Suppressor macrophage treated with lipopolysaccharide for 4 hours (primary cell): Measurements from ENCODE around the gene TCHHL1.
"Not testable (repeated sequence)": the region's sequence is repeated elsewhere in the genome, so short reads cannot be mapped to it uniquely, and the experiment has no call there.

Experiments used
- DNase-seq: peaks from one replicate; pipeline ENCODE4 v3.0.0-alpha.2; 2020

TCHHL1 gene

DNA sequence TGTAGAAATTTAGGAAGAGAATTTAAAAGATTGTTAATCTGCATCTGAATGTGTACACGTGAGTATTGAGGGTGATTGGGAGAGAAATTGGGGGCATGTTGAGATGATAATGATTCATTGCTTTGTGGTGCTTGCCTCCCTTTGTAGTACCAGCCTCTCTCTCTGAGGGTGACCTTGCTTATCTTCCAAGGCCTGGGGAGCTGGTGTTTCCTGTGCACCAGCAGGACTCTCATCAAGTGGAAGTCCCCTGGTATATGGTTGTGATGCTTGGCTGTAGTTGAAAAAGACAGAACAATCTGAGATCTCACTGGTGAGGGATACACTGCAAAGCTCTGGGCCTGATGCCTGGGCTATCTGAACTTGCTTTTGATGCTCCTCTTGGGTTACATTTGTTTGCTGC is 4.0 kb downstream of the TCHHL1 start:
- no peak for DNase-seq

DNA sequence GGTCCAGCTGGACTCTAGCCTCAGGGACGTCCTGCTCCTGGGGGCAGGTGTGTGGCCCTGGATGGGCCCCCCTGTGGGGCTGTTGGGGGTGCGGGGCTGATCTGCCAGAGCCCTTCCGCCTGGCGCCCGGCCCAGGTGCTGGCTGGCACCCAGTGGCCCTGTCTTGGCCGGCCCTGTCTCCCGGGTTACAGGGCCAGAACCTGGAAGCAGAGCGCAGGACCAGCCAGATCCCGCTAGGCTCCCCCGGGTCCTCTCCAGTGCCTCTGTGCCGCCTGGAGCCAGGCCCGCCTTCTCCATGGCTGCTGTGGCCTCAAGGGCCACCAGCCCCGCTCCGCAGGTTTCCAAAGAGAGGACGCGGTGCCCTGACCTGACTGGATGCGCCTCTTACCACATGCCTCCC is 7.8 kb downstream of the TCHHL1 start:
- DNase-seq = not testable (repeated sequence)

DNA sequence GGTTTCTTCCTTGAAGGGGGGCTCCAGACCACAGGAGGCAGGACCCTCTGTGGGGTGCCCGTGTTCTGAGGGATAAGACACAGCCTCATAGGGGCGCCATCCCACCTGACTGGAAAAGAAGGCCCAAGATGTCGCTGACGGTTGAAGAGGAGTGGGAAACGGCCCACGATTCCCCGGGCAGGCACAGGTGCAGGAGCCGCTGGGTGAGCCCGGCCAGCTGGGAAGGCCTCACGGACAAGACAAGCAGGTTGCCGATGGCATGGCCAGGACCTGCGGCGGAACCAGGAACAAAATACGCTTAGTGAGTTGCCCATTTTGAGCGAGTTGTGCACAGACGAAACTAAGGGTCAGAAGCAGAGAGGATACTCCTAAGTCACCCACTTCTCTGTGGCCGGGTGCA is 8.4 kb downstream of the TCHHL1 start:
- DNase-seq = not testable (repeated sequence)

DNA sequence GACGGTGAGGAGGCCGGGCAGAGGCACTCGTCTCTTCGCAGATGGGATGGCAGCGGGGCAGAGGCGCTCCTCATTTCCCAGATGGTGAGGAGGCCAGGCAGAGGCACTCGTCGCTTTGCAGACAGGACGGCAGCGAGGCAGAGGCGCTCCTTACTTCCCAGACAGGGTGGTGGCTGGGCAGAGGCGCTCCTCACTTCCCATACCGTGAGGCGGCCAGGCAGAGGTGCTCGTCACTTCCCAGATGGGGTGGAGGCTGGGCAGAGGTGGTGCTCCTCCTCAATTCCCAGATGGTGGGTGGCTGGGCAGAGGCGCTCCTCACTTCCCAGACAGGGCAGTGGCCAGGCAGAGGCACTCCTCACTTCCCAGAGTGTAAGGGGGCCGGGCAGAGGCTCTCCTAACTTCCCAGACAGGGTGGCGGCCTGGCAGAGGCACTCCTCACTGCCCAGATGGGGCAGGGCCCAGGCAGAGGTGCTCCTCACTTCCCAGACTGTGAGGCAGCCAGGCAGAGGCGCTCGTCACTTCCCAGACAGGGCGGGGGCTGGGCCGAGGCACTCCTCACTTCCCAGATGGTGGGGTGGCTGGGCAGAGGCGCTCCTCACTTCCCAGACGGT is 9.9 kb downstream of the TCHHL1 start:
- DNase-seq = no peak

DNA sequence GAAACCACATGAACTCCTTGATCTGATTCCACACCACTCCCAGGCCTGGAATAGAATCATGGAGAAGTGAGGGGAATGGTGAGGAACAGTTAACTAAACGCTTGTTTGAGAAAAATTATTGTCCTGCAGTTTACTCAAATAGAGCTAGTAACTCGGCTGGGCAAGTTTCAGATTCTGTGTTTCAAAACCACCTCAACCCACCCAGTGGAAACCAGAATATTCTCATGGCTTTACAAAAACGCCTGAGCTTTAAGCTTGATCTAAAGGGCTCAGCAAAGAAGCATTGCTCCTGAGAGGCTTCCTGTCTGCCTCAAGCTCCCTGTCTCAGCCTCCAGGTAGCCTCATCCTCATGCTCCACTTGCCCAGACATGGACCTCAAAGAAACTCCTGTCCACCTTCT is 16.6 kb downstream of the TCHHL1 start:
- no peak for DNase-seq

DNA sequence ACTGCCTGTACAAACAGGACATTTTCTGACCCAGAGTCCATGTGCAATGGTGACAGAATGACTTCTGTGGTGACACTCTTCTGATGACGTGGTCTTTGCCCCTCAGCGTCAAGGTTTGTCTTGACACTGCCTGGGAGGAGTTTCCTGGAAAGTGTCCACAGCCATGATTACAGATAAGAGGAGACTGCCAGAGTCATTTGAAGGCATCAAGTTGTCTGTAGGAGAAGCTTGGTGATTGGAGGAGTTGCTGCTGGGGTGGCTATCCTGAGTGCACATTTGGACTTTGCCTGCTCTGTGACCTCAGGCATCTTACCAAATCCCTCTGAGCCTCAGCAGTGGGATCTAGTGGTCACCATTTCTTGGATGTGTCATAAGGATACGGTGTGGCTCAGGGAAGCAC is 17.7 kb downstream of the TCHHL1 start:
- no peak for DNase-seq

DNA sequence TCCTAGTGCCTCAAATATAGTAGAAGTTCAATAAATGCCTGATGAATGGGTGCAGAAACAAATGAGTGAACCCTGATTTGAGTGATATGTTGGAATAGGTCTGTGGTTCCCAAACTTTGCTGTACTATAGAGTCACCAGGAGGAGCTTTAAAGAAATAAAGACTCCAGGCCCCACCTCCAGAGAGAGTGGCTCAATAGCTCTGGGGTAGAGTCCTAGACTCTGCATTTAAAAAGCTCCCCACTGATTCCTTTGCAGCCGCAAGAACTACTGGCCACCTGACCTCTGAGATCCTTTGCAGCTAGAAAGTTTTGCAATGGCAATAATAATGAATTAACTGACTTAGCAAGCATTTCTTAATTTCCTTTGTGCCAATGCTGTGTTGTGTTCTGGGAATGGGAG is 20.9 kb downstream of the TCHHL1 start:
- no peak for DNase-seq

DNA sequence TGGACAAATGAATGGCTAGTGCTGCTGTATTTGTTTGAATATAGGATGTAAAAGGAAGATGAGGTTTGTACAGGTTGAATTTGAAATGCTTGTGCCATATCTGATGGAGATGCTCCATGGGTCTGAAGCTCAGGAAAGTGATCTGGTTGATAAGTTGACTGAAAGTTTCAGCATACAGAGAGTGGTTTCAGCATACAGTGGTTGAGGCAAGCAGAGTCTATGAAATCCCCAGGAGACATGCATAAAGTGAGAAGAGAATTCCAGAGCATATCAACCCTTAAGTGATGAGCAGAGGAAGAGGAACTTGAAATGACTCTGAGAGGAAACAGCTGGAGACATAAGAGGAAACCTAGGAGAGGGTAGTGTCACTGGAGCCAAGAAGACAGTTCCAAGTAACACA is 21.7 kb downstream of the TCHHL1 start:
- DNase-seq = no peak

DNA sequence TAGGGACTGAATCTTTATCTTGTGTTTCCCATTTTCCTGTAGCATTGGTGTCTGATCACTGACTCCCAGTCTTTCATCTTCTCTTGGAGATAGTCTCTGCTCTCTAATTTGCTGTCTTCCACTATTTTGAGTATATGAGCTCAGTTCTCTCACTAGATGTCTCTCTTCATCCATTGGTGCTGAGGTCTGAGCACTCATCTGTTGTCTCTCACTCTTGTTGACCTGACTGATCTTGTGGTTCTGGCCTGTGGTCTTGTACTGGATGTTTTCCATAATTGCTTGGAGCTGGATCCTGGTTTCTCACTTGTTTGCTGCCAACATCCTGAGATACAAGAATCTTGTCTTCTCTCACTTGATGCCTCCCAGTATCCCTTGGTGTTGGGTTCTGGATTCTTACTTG is 26.9 kb downstream of the TCHHL1 start:
- no peak for DNase-seq

DNA sequence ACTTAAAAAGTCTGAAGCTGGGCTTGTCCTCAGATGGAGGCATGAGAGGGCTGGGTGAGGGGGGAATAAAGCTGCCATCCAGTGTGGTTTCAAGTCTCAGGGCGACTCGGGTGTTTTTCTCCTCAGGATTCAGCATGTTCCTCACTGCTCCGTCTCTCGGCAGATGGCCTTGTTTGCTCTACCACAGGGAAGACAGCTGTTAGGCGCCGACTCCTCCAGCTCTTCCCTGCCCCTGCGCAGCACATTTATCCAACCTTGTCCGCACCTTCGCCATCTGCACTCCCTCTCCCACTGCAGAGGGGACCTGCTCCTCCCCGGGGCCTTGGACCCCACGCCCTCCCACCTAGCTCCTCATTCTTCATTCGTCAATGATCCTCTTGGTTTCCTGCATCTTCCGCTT is 35.5 kb downstream of the TCHHL1 start:
- DNase-seq = no peak

DNA sequence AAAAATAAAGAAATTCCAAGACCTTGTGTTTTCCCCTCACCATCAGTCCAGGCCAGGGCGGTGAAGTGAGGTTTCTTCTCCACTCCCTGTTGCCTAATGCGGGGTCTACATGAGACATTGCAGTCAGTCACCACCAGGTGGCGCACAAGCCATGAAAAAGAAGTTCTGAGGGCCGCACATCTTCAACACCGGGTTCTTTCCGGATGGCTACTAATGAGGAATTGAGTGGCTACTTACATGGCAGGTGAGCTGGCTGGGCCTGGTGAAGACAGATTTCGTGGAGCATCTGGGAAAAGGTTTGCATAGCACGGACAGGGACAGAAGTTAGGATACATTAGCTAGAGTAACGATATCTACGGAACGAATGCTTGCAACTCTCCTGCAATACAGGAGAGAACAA is 36.3 kb downstream of the TCHHL1 start:
- DNase-seq = peak; percentile 92

DNA sequence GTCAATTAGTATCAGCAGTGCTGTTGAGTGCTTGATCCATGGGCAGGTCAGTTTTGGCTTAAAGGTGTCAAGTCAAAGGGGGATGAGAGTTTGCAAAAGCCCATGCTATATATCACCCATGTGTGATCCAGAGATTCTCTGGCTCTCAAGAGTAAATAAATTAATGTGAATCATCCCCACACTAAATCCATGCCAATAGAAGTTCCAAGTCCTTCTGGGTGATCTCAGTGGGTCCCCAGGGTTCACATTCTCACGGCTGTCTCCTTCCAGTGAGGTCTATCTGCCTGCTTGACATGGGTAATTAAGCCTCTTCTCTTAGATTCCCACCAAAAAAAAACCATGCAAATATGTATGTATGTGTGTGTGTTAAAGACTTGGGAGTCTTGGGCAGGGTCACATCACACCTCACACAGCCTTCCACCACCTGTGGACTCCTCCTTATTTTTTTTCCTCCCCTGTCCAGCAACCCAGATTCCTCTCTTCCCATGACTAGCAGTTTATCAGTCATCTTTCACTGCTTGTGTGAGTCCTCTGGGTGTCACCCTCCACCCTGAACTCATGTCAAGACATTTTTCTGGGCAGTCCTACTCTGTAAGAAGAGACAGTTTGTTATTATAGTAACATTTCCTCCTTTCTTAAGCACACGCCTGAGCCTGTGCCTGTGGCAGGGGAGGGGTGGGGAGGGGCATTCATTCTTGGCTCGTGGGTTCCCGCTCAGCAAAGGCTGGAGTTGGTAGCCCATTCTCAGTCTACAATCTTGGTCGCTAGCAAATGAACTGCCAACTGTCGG is 37.8 kb downstream of the TCHHL1 start:
- DNase-seq = peak; percentile 38

DNA sequence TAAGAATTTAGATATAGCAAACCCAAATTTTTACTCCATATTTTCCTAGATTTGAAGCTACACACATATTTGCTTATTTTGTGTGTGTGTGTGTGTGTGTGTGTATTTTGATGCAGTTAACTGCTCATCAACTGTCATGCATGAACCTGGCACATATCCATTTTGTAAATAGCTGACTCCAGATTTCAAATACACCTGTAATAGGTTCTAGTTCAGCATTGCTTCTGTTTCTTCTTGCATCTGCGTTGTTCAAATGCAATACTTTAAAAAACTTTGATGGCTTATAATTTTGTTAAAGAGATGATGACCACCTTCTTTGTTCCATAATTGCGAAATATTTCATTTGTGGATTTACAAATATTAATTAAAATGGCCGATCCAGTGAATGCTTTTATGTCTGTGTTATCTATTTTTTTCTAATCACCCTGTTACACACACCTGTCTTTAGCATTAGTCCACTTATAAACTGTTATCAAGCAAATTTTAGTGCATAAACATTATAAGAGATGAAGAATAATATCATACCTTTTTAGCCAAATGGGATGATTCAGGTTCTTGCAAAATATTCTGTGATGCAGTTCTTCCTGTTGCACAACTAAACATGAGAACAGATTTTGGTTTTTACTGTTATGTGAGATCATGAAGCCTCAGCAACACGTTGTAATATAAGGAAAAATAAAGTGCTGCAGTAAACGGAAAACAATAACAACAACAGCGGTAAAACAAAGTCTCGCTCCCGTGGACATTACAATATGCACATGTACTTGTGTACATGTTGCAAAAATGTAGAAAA is 39.4 kb downstream of the TCHHL1 start:
- peak; percentile 86 for DNase-seq

DNA sequence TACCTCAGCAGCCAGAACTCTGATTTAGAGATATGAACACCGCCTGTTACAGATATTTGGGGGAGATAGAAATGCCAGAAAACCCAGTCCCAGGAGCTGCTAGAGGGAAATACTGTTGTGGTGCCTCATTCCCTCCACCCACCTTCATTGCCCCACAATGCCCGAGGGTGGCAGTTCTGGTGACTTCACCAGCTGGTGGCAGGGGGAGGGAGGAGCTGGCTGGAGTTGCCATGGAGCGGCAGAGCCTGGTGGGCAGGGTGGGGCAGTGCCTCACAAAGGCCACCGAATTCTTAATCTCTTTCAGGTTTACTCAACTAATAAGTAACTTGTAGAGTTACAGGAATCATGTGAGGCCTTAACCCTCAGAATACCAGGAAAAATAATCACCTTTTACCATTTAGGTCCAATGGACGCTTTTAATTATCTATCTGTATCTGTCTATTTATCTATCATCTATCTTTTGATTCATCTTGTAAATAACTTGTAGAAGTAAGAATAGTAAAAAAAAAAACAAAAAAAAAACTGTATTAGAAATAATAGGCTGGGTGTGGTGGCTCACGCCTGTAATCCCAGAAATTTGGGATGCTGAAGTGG is 40.4 kb downstream of the TCHHL1 start:
- DNase-seq = peak; percentile 93

DNA sequence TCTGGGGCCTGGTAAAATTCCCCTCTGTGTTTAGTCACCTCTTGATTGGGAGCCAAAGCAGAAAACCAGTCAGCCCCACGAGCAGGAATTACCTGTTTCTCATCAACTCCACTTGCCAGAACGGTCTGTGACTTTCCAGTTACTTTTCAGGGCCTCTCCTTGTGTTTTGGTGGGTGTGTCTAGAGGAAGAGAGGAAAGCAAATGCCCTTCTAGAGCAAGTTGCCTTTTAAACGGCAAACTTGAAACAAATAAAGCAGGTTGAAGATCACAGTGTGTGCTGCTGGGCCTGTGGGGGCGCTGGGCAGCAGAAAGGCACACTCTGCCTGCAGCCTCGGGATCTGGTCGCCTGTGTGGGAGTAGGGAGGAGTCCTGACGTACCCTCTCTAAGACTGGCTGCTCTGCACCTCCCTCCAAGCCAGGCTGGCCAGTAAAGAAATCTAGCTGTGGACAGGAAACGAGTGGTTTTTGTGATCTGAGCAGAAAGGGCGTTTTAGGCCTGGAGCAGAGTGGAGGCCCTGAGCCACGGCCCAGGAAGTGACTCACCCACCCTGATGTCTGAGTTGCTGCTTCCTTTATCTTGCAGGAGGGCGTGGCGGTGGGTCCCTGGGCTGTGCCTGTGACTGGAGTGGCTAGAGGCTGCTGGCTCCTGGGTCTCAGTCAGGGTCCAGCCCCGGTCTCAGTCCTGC is 41.0 kb downstream of the TCHHL1 start:
- peak; percentile 98 for DNase-seq

DNA sequence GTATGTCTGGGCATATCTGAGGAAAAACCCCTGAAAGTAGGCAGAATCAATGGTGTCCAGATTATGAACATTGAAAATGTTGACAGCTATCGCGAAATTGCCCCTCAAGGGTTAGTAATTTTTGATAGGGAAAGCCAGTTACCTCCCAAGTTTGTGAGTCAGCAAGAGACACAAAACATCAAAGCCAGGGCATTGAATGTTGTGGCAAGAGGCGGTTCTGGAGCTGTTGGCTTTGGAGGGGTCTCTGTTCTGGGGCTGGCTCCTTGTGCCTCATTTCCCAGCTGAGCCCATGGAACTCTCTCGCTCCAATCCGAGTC is 41.5 kb downstream of the TCHHL1 start:
- no peak for DNase-seq

DNA sequence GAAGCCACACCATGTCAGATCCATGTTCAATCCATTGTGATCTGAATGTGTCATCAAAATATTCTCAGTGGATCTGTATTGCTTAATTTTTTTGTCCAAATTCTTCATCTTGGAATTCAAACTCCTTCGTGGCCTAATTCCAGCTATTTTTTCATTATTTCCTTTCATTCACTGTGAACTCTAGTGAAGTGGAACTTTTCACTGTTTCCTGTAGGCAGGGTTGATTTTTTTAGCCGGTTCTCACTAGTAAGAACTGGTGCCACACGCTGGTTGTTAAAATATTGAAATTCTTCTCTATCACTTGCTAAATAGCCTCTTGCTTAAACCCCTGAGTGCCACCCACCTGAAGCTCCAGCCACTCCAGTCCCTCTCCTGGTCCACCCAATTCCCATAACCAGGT is 44.5 kb downstream of the TCHHL1 start:
- no peak for DNase-seq

DNA sequence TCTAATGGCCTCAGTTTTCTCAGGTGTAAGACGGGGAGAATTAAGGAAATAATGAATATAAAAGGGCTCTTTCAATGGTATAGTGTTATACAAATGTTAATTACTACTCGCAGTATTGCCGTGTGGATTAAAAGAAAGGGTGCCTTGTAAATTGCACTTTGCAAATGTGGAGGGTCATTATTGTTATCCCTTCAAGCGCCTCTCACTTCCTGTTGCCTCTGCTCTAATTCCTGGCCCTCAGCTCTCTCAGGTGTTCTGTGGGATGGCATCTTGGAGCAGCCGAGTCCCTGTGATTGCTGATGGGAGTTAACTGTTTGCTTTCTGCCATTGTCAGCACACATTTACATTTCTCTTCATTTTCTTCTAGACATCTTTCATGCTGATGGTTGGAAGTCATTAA is 45.0 kb downstream of the TCHHL1 start:
- no peak for DNase-seq

DNA sequence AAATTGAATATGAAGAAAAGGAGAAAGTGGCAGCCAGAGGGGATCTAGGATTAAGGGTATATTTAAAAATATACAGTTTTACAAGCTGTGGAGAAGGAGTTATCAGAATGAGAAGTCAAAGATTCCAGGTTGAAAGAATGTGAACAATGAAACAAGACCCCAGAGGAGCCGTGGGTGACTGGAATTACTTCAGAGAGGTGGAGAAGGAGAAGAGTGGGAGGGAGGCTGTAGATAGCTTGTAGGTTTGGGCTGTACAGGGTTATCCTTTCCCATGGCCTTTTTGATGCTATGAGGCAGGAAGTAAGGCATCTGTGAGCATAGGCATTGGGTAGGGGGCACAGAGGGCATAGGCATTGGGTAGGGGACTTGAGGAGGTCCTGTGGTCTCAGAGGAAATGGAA is 46.8 kb downstream of the TCHHL1 start:
- DNase-seq = no peak

DNA sequence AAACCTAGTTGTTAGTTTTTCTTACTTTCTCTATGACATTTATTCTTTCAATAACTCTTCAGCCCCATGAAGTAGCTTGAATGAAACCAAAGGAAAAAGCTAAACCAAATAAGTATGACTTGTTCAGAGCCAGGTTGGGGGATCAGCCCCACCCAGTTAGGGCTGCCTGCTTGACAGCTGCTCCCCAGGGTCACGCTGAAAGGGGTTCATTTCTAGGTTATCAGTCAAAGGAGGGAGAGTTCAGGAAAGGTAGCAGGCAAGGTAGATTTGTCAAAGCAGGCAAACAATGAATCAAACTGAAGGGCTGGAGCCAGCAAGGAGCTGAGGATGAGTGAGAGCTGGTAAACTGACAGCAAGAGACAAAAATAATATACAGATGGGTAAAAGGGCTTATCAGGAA is 49.0 kb downstream of the TCHHL1 start:
- DNase-seq = no peak

DNA sequence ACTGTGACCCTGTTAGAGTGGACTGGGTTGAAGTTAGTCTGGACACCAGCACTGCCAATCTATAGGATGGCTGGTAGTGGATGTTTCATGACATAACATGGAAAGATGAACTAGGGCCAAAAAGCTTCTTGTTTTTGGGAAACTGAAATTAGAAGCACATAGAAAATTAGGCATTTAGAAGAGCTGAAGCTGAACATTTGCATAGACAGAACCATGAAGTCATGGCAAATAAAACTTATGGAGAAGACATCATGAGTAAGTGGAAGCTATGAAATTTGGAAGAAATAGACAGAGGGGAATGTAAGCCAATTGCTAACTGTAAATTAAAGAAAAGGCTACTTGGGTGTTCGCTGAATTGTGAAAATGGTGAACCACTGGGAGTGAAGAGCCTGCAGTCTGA is 49.4 kb downstream of the TCHHL1 start:
- DNase-seq = peak; percentile 49

DNA sequence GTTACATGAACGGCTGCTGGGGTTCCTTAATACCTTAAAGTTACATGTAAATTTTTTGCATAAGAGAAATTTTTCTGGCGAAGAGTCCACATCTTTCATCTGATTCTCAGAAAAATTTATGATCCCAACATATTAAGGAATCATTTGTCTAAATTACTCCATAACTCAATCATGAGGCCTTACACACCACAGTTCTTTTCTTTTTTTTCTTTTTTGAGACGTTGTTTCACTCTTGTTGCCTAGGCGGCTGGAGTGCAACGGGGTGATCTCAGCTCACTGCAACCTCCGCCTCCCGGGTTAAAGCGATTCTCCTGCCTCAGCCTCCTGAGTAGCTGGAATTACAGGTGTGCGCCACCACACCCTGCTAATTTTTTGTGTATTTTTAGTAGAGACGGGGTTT is 50.0 kb downstream of the TCHHL1 start:
- no peak for DNase-seq
